Prostate gland (tissue), 2 donors: ENCODE data around the gene THSD4.

Source experiments
- POLR2AphosphoS5 ChIP-seq: sonication (generic); formaldehyde crosslinking; IDR thresholded peaks from one replicate; pipeline ENCODE4 v1.6.1; 2017; ENCODE audit warnings: antibody characterized with exemption
- TF ChIP-seq, protein P1 (sequence below), 4 experiments: fragments of 200-600 bp in 2 of 4; fragments of 450-650 bp in 2 of 4; sonication (generic) in 2 of 4; IDR thresholded peaks; 1 replicate in 3 of 4; 2 replicates in 1 of 4; pipeline ENCODE4 v1.5.1; 2016 to 2019; ENCODE audit warnings: antibody characterized with exemption in 4 of 4, mild to moderate bottlenecking in 2 of 4, moderate library complexity in 2 of 4

DNA sequence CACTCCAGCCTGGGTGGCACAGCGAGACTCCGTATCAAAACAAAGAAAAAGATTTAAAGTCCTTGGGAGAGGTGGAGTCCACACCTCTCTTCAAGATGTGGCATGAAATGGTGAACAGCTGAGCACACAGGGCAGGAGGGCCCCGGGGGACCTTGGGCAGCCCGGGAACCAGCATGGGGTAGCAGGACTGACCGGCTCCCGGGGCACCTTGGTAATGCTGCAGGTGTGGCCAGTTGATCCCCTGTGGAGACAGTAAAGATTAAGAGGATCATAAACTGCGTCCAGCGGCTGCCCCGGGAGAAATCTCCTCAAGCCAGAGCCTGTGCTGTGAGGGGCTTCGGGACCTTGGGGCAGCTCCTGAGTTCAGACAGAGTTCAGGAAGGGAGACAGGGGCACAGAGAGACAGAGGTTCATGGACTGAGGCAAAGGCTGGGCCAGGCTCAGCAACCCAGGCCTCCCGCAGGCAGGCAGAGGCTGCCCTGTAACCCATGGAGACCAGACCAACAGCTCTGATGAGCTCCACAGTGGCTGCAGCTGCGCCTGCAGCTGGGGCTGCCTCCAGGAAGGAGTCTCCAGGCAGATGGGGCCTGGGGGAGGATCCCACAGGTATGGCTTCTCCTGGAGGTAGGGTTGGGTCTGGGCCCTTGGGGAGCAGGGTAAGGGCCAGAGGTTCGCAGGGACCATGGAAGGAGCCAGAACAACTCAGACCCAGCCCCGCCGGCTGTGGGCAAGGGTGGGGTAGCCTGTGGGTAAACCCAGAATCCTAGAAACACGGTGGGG is 695.2 kb downstream of the THSD4 start, which contains the start of gene NR2E3:
- TF ChIP-seq, protein P1, sequence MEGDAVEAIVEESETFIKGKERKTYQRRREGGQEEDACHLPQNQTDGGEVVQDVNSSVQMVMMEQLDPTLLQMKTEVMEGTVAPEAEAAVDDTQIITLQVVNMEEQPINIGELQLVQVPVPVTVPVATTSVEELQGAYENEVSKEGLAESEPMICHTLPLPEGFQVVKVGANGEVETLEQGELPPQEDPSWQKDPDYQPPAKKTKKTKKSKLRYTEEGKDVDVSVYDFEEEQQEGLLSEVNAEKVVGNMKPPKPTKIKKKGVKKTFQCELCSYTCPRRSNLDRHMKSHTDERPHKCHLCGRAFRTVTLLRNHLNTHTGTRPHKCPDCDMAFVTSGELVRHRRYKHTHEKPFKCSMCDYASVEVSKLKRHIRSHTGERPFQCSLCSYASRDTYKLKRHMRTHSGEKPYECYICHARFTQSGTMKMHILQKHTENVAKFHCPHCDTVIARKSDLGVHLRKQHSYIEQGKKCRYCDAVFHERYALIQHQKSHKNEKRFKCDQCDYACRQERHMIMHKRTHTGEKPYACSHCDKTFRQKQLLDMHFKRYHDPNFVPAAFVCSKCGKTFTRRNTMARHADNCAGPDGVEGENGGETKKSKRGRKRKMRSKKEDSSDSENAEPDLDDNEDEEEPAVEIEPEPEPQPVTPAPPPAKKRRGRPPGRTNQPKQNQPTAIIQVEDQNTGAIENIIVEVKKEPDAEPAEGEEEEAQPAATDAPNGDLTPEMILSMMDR (IDR thresholded peaks at IDR 0.05): no peak
- no peak for TF ChIP-seq POLR2AphosphoS5
